ENCODE data around the gene GEMIN5.
A peak's percentile ranks its signal among the peaks of the same experiment; 100 is the strongest.

Gene GEMIN5

DNA sequence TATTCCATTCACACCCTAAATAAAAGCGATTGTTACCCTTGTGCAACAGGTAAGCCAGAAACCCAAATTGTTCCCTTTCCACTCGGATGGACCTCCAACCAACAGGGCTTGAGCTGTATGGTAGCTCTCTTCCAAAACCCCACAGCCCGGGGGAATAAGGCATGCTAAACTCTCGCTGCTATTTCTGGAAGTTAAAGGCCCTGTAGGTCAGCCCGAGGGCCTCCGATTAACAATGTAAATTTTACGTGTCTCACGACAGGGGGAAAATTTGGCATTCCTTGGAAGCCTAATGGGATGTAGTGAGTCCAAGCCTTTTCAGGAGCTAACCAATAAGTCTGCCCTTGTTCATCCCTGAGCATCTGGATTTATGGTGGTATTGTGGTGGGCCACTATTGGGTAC, 53.6 kb downstream of the GEMIN5 start:
- no peak for DNase-seq (ENCODE audit: low read depth)

DNA sequence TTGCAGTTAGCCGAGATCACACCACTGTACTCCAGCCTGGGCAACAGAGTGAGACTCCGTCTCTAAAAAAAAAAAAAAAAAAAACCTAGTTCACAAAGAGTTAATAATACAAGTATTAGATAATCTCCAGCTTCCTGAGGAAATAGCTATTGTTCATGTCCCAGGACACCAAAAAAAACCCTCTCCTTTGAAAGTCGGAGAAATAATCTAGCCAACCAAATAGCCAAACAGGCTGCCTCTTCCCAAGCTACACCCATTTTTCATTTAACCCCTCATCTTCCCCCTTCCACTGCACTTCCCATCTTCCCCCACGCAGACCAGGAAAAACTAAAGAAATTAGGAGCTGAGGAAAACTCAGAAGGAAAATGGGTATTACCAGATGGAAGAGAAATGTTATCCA, 56.0 kb downstream of the GEMIN5 start:
- no peak for DNase-seq (ENCODE audit: low read depth)

DNA sequence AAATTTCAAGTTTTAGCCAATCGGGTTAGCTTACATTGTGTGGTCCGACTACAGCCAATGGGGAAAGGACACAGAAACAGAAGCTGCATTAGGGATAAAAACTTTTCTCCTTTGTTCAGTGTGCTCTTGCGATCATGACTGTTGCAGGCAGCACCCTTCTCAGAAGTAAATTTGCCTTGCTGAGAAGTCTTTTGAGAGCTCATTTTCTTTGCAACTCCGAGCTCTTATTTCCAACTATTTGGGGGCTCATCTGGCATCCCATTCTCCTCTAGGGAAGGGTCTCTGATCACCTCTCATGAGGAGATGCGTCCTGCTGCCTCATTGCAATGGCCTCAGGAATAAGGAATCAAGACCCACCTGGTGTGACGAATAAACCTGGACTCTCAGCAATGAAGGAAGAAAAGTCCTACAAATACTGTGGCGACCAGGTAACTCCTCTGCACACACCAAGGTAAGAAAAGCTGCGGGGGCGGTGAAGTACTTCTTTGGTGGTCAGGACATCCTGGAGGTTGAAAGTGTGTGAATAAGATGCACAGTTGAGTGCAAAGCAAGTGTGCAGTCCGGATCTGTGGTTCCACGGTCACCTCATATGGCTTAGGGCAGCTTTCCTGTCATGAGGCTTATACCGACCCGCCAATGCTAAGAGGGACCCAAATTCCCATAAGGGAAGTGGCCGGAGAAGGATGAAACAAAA, 59.2 kb downstream of the GEMIN5 start:
- DNase-seq (ENCODE audit: low read depth): no peak

DNA sequence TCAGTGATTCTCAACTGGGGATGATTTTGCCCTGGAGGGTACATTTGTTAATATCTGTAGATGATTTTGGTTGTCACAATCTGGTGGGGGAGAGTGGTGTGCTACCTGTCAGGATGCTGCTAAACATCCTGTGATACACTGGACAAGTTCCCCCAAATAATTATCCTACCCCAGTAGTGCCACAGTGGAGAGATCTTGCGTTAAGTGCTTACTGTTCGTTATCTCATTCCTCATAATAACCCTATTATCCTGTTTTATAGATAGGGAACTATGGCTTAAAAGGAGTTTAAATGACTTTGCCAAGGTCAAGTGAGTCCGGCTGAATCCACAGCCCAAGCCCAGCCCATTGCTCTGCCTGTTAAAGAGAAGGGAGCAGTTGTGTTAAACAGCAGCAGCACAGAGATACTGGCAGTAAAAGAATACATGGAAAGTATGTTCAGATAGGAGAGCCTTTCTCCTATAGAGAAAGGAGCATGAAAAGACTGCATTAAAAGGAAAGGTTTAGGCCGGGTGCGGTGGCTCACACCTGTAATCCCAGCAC, 64.2 kb downstream of the GEMIN5 start:
- no peak for DNase-seq (ENCODE audit: low read depth)

DNA sequence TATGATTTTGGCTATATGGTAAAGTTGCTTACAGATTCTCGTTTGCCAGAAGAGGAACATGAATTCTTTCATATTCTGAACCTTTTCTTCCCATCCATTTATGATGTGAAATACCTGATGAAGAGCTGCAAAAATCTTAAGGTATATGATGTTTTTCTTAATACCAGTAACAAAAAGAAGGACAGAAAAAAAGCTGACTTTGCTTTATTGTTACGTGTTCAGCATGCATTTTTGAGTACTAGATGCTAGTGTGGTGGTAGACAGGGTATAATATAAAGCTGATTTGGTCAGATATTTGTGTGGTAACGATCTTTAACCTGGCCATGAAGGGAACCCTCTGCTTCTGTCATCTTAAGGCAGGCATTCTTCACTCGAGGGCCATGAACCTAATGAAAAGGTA, 66.3 kb downstream of the GEMIN5 start:
- DNase-seq (ENCODE audit: low read depth): no peak

DNA sequence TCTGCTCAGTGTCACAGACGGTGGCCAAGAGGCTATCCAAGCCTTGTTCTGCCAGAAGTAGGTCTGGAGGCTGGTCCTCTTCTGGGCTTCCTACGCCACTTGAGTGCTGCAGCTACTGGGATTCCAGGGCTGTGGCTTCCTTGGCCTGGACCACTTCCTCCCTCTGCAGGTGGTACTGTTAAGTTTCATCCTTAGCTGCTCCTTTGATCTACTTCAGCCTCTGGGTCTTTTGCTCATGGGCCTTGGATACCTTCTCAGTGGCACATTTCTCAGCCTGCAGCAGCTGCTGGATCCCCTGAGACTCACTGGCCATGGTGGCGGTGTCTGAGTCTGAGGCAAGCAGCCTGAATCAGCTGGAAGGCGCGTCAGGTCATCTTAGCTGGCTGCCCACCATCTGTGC, 69.3 kb downstream of the GEMIN5 start:
- no peak for DNase-seq (ENCODE audit: low read depth)

DNA sequence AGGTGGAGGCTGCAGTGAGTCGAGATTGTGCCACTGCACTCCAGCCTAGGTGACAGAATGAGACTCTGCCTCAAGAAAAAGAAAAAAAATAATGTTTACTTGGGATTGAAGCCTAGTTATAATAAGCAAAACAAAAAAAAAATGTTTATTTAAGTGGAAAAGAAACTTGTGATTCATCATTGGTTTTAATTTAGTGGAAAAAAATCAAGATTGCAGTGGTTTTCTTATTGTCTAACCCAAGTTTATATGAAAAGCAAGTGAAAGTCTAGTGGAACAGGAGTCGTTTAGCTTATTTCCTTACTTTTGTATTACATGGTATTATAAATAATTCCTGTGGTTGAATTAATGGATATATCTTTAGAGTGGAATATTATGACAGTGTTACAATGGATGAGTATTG, 71.2 kb downstream of the GEMIN5 start:
- DNase-seq (ENCODE audit: low read depth): no peak

DNA sequence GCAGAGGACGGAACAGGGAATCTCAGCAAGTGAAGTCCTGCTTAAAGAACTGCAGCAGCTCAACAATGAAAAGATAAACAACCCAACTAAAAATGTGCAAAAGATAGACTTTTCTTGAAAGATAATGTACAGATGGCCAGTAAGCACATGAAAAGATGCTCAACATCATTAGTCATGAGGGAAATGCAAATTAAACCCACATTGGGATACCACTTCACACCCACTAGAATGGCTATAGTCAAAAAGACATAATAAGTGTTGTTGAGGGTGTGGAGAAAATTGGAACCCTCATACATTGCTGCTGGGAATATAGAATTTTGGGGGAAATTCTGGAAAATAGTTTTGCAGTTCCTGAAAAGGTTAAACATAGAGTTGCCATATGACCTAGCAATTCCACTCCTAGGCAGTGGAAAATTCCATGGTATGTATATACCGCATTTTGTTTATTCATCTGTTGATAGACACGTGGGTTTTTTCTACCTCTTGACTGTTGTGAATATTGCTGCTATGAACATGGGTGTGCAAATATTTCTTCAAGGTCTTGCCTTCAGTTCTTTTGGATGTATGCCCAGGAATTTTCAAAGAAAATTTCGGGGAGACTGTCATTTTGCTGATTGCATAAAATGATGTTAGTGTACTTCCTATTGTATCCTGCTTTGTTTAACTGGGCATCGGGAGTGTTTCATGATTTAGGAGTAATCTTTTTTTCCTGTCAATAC, 72.4 kb downstream of the GEMIN5 start:
- DNase-seq (ENCODE audit: low read depth): no peak

DNA sequence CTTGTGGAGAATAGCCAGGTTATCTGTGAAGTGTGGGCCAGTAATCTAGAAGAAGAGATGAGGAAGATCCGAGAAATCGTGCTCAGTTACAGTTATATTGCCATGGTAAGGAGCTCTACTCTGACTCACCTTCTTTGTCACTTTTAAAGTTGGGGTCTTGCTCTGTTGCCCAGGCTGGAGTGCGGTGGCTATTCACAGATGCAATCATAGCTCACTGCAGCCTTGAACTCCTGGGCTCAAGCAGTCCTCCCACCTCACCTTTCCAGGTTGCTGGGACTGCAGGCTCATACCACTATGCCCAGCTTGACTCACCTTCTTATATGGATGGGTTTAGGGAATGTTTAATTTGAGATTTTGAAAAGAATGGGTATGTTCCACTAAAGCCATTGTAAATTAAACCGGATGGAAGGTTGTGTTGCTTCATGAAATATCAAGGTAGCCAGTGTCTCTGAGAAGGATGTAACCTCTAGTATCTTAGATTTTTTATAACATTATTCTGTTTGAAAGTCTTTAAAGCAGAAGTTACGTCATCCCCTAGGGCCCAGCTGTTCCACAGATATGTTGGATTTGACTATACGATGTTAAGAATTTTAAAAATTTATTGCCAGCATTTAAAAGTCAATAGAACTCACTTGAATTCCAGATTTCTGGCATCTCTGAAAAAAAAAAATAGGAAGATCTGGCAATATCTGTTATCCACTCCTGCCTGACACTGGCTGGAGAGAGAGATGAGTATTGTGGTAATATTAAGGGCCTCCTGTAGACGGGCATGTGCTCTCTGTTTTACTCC, 74.5 kb downstream of the GEMIN5 start:
- no peak for DNase-seq (ENCODE audit: low read depth)

DNA sequence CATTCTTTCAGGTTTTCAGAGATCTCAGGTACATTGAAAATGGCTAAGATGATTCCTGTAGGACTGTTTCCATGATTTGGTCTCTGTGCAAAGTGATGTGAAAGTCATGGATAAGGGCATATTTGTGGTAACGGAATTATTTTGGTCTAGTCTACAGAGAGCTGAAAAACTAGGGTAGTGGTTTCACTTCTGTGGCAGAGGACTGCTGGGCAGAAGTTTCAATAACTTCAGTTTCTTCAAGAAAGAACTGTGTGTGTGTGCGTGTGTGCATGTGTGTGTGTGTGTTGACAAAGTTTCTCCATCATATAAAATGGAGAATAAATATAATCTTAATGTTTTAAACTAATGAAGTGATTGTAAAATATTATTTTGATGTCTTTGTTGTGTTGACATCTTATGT, 75.2 kb downstream of the GEMIN5 start:
- DNase-seq (ENCODE audit: low read depth): no peak

DNA sequence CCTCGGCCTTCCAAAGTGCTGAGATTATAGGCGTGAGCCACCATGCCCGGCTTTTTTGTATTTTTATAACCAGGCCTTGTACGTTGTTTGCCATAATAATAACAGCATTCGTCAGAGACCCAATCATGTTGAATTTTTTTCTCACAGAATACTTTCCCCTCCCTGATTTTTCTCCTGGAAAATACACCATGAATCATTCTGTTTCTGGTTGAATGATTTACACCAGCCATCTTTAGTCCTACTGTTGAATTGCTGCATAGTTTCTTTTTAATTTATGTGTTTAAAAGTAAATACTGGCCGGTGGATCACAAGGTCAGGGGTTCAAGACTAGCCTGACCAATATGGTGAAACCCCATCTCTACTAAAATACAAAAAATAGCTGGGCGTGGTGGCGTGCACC, 76.1 kb downstream of the GEMIN5 start:
- DNase-seq (ENCODE audit: low read depth): no peak

DNA sequence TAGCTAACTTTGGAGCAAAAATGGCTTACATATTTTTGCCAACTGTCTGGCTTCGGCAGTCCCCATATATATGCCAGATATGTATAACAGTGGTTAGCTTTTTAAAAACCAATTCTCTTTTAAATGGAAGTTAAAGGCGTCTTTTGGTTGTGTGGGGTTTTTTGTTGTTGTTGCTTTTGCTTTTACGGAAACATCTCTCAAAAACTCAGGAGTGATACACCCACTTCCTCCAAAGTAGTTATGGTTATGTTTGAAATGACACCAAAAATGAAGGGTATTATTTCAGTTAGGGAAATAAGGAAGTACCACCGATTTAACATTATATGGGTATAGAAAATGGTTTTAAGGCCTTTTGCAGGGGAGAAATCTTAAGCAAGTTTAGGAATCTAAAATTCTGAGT, 77.2 kb downstream of the GEMIN5 start:
- no peak for DNase-seq (ENCODE audit: low read depth)

DNA sequence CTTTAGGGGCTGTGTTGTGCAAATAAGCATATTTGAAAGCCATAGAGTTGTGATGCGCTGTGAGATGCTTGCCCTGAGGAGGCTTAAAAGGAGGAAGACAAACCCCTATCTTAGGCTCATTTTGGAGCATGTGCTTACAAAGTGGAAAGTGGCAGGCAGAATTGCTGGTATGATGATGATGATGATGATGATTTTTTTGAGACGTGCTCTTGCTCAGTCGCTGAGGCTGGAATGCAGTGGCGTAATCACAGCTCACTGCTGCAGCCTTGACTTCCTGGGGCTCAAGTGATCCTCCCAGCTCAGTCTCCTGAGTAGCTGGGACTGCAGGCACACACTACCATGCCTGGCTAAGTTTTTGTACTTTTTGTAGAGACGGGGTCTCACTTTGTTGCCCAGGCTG, 77.9 kb downstream of the GEMIN5 start:
- no peak for DNase-seq (ENCODE audit: low read depth)

DNA sequence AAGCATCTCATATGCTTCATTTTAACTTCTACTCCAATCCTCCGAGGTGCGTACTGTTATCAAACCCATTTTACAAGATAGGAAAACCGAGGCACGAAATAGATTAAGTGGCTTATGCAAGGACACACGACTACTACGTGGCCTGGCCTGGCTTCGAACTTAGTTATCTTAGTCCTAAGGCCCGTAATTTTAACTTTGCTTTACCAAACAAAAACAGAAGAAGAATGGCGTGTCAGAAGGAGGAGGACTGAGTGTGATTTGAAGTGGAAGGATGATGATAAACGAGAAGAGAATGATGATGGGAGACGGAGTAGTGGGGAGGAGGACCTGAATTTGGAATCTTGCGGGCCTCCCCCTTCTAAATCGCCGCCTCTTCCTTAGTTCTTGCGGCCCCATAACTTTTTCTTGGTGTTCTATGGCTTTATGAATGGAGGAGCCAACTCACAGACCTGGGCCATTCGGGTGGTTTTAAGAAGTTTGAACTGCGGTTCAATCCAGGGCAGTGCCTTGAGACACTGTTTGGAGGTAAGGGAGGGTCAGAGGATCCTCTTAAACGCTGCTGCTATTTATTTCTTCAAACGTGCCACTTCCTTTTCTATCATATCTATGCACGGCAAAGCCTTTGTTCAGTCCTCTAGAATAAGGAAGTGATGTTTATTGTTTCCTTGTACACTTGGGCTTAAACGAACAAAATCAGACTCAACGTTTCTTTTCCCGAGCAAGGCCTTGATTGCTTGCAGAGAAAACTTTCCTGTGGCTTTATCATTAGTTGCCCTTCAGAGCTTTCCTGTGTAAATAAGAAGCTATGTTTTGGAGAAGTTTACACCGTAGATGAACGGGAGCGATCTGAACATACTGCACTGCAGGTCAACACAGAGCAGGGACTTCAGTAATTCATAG, 78.8 kb downstream of the GEMIN5 start:
- no peak for DNase-seq (ENCODE audit: low read depth)

DNA sequence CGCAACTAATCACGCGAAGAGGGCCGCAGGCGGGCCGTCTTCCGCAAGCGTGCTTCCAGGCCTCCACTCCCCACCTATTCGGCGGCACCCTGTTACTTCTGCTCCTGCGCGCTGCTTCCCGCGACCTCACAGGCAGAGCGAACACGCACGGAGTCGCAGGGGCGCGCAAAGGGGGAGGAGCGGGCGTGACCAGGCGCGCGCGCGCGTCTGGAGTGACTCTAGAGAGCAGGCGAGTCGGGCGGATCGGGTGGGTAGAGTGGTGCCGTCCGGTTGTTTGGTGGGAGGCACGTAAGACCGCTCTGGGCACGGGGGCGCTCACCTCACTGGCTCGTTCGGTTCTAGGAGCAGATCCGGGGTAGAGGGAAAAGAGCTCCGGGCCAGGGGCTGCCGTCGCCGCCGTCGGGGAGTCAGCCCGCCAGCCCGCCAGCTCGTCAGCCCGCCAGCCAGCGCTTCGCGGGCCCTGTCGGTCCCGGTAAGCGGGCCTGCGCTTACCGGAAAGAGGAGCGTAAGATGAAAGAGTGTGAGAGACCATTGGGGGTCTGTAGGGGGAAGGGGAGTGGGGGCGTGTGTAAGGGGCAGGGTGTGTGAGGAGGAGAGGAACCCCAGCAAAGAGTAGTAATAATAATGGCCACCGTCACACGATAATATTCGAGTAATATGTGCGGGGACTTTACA, 79.6 kb downstream of the GEMIN5 start, which contains the start of gene CNOT8:
Gene CNOT8 (plus strand): TSS at position 331 of the 675 bp plus-strand sequence. CDS start 4,652 bp downstream, outside the sequence.
- DNase-seq (ENCODE audit: low read depth): peak; percentile 95

DNA sequence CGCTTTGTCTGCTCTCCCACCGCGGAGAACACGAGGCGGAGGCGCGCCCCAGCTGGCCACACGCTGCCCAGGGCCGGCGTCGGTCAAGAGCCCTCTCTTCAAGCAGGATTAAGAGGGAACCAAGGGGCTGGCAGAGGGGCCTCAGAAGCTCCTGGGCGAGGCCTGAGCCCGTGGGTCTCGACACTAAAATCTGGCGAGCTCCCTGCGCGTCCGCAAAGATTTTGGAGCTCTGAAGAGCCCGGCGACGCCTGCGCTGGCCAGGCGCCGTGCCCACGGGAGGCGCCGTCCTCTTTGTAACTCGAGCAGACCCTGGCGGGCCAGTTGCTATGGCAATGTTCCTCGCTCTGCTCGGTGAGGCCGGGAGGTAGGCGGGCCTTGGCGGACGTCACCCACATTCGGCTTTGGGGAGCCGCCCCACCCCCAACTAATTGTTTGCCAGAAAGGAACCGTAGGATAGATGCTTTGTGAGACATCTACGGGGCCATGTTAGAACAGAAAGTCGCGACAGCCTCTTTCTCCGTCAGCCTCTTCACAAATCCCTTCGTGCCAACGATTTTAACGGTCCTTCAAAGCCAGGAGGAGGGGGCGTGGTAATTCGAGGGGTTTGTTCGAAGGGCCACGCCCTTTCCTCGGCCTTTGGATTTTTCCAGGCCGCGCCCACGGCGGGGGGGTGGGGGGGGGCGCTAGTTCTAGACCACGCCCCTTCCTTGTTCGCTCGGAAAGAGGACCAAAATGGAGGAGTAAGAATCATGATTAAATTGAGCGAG, 80.3 kb downstream of the GEMIN5 start:
- peak; percentile 75 for DNase-seq (ENCODE audit: low read depth)

DNA sequence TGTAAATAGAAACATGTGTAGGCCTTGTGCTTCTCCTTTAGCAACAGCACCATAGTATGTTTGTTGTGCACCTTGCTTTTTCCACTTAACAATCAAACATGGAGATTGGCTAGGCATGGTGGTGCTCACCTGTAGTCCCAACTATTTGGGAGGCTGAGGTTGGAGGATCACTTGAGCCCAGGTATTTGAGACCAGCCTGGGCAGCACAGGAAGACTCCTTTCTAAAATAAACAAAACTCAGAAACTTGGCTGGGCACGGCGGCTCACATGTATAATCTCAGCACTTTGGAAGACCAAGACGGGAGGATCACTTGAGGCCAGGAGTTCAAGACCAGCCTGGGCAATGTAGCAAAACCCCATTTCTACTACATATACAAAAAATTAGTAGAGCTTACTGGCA, 86.7 kb downstream of the GEMIN5 start:
- DNase-seq (ENCODE audit: low read depth): no peak

DNA sequence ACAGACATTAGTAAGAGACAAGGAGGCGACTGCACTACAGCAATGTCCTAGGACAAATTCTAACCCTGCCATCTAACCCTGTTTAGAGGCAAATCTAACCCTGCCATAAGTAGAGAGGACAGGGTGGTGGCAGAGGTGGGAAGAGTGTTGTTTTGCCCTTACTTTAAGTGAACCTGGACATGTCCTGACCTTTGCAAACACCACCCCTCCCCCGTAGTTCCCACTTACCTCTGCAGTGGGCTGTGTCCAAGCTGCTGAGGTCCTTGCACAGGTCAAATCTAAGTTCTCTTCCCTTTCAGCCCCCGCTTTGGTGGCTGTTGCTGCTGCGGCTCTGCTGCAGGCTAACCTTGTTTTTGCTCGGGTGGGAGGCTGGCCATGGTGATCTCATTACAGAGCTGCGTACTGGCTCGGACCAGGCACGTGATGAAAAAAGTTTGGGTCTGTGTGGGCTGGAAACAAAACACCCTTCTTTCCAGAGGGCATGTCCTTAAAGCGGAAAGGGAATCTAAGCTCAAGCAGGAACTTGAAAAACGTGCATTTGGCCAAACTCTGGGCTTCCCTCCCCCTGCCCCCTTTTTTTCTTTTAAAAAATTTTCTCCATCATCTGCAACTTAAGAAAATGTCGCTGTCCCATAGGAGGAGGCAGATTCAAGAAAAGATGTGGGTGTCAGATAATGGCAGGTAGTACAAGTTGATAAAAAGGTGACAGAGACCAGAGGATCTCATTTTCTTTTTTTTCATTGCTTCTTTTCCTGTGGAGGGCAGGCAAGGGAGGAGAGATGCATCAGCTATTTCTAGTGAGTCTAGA, 87.6 kb downstream of the GEMIN5 start, which contains the start of gene FAXDC2:
Gene FAXDC2 (minus strand): TSS at position 349 of the 808 bp plus-strand sequence. CDS start 12,425 bp downstream, outside the sequence.
- DNase-seq (ENCODE audit: low read depth): no peak

DNA sequence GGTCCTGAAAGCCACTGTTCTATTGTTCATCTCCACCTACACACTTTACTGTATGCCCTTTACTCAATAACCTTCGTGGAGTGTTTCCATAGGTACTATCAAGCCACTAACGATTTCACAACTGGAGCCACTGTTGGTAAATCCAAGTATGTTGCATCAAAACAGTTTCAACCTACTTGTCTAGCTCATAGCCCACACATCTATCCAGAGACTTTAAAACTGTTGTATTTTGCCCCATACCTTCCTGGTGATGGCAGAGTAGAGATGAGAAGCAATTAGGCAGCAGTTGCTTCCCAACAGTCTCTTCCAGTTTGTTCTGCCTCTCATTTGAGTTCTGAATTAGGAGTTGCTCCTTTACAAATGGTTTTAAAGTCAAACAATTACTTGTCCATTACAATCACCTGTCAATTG, 88.2 kb downstream of the GEMIN5 start:
- DNase-seq (ENCODE audit: low read depth): no peak
